DOHH2 (cell line): Measurements from ENCODE around the gene SMARCAL1.

Experiments used
- H3F3A ChIP-seq: fragments of 200-600 bp; sonication (generic), shearing (Covaris generic); 2 replicates; pipeline ENCODE4 v1.6.0; 2016; ENCODE audit warnings: antibody characterized with exemption, mild to moderate bottlenecking; ENCODE audit not compliant: control insufficient read depth, insufficient read depth
- H3K27ac ChIP-seq: fragments of 200-600 bp; sonication (generic); 2 replicates; pipeline ENCODE4 v1.5.1; 2014; ENCODE audit warnings: low read depth, mild to moderate bottlenecking, low read length, moderate library complexity
- H3K27me3 ChIP-seq: fragments of 200-600 bp; sonication (generic); 2 replicates; pipeline ENCODE4 v1.6.1; 2014; ENCODE audit warnings: mild to moderate bottlenecking, low read length, mixed read lengths; ENCODE audit not compliant: control insufficient read depth
- H3K36me3 ChIP-seq: fragments of 200-600 bp; sonication (generic); 2 replicates; pipeline ENCODE4 v1.6.1; 2014; ENCODE audit warnings: mild to moderate bottlenecking, low read length, moderate library complexity, mixed read lengths; ENCODE audit not compliant: control insufficient read depth
- H3K4me1 ChIP-seq: fragments of 200-600 bp; sonication (generic); 2 replicates; pipeline ENCODE4 v1.6.1; 2014; ENCODE audit warnings: mild to moderate bottlenecking, low read length, mixed read lengths; ENCODE audit not compliant: control insufficient read depth
- H3K4me2 ChIP-seq: fragments of 200-600 bp; sonication (generic); 2 replicates; pipeline ENCODE4 v1.6.0; 2014; ENCODE audit warnings: mild to moderate bottlenecking, low read length, moderate library complexity
- H3K4me3 ChIP-seq: fragments of 200-600 bp; sonication (generic); 2 replicates; pipeline ENCODE4 v1.5.1; 2014; ENCODE audit warnings: mild to moderate bottlenecking, low read length, mixed read lengths
- H3K79me2 ChIP-seq: fragments of 200-600 bp; sonication (generic); 2 replicates; pipeline ENCODE4 v1.6.1; 2014; ENCODE audit warnings: mild to moderate bottlenecking, low read length, mixed read lengths; ENCODE audit not compliant: control insufficient read depth
- H3K9me2 ChIP-seq: fragments of 200-600 bp; sonication (generic); replicated peaks from 2 replicates; pipeline ENCODE4 v1.6.1; 2014; ENCODE audit warnings: mild to moderate bottlenecking, low read length, mixed read lengths; ENCODE audit not compliant: control insufficient read depth
- H3K9me3 ChIP-seq: fragments of 200-600 bp; sonication (generic); 2 replicates; pipeline ENCODE4 v1.6.1; 2014; ENCODE audit warnings: antibody characterized with exemption, low read length, mixed read lengths; ENCODE audit not compliant: control insufficient read depth, insufficient read depth
- H4K20me1 ChIP-seq: fragments of 200-600 bp; sonication (generic); 2 replicates; pipeline ENCODE4 v1.6.0; 2014; ENCODE audit warnings: low read depth, mild to moderate bottlenecking, antibody characterized with exemption, low read length, moderate library complexity; ENCODE audit not compliant: control insufficient read depth, insufficient read depth
- EZH2phosphoT487 ChIP-seq: fragments of 200-600 bp; sonication (generic); IDR thresholded peaks from 2 replicates; pipeline ENCODE4 v1.6.1; 2017; ENCODE audit warnings: borderline replicate concordance, mild to moderate bottlenecking, antibody characterized with exemption, low read length, moderate library complexity, mixed read lengths
- TF ChIP-seq, protein P1 (sequence below): fragments of 200-600 bp; sonication (generic); IDR thresholded peaks from one replicate; pipeline ENCODE4 v1.5.1; 2014; ENCODE audit warnings: antibody characterized with exemption, mild to moderate bottlenecking, low read depth, low read length; ENCODE audit not compliant: poor library complexity, severe bottlenecking

Gene SMARCAL1

GRCh38 chr2:216482640-216483039 is 70.4 kb downstream of the SMARCAL1 start:
- Histone ChIP-seq H4K20me1 (no peaks in the 10 kb centered on the region), H3K4me3 (no peak overlapping the region), H3K4me1 (no peaks in the 10 kb centered on the region), H3K9me2 (no peaks in the 10 kb centered on the region), H3F3A (0 out of 2 replicates have a peak, but pooled peaks cover 4% of the 10 kb centered on the region), H3K9me3 (no peaks in the 10 kb centered on the region), H3K79me2 (no peaks in the 10 kb centered on the region), H3K36me3 (peaks cover 11% of the 10 kb centered on the region; the same call in 1 of the 2 replicates), H3K27me3 (no peaks in the 10 kb centered on the region), H3K4me2 (no peak overlapping the region), H3K27ac (no peak overlapping the region)
- TF ChIP-seq, protein P1, sequence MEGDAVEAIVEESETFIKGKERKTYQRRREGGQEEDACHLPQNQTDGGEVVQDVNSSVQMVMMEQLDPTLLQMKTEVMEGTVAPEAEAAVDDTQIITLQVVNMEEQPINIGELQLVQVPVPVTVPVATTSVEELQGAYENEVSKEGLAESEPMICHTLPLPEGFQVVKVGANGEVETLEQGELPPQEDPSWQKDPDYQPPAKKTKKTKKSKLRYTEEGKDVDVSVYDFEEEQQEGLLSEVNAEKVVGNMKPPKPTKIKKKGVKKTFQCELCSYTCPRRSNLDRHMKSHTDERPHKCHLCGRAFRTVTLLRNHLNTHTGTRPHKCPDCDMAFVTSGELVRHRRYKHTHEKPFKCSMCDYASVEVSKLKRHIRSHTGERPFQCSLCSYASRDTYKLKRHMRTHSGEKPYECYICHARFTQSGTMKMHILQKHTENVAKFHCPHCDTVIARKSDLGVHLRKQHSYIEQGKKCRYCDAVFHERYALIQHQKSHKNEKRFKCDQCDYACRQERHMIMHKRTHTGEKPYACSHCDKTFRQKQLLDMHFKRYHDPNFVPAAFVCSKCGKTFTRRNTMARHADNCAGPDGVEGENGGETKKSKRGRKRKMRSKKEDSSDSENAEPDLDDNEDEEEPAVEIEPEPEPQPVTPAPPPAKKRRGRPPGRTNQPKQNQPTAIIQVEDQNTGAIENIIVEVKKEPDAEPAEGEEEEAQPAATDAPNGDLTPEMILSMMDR = no peak
- TF ChIP-seq EZH2phosphoT487 = no peak

- H3K27ac ChIP-seq = no peak overlapping the region
- H3K4me3 ChIP-seq = no peak overlapping the region
- no peaks in the 10 kb centered on the region for H3K79me2 ChIP-seq
- H3F3A ChIP-seq = peaks cover 8% of the 10 kb centered on the region; the same call in 1 of the 2 replicates
- H3K9me3 ChIP-seq = no peaks in the 10 kb centered on the region
- H3K9me2 ChIP-seq = no peaks in the 10 kb centered on the region
- 0 out of 2 replicates have a peak, but pooled peaks cover 3% of the 10 kb centered on the region for H3K36me3 ChIP-seq
- H3K4me2 ChIP-seq = no peak overlapping the region
- no peaks in the 10 kb centered on the region for H4K20me1 ChIP-seq
- peaks cover 5% of the 10 kb centered on the region for H3K4me1 ChIP-seq
- no peaks in the 10 kb centered on the region for H3K27me3 ChIP-seq
- TF ChIP-seq, protein P1 = no peak
- no peak for TF ChIP-seq EZH2phosphoT487
These were observed 73.0 kb downstream of the SMARCAL1 start for GRCh38 chr2:216485237-216485636.

DNA sequence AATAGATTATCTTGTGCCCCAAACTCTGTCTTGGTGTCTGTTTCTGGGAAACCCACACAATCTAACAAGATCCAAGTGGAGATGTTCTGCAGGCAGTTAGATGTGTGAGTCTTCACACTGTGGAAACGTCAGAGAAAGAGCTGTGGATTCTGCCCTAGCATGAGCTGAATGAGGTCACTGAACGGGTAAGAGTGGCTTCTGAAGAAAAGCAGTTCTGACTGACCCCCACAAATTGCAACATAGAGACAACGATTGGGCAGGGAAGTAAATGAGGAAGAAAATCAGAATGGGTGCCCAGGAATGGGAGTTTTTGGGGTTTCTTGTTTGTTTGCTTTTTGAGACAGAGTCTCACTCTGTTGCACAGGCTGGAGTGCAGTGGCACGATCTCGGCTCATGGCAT is 73.5 kb downstream of the SMARCAL1 start:
- H3K9me3 ChIP-seq = no peaks in the 10 kb centered on the region
- TF ChIP-seq, protein P1 = no peak
- TF ChIP-seq EZH2phosphoT487 = no peak
- peaks cover 10% of the 10 kb centered on the region for H3K4me1 ChIP-seq
- no peaks in the 10 kb centered on the region for H3K36me3 ChIP-seq
- H3K79me2 ChIP-seq = no peaks in the 10 kb centered on the region
- no peak overlapping the region for H3K4me3 ChIP-seq
- no peaks in the 10 kb centered on the region for H3K9me2 ChIP-seq
- no peaks in the 10 kb centered on the region for H4K20me1 ChIP-seq
- peaks cover 8% of the 10 kb centered on the region; the same call in 1 of the 2 replicates for H3F3A ChIP-seq
- no peak overlapping the region for H3K27ac ChIP-seq
- H3K27me3 ChIP-seq = no peaks in the 10 kb centered on the region
- no peak overlapping the region for H3K4me2 ChIP-seq

GRCh38 chr2:216486271-216486670 is 74.0 kb downstream of the SMARCAL1 start:
- no peaks in the 10 kb centered on the region for H3K9me2 ChIP-seq
- H3K79me2 ChIP-seq = peaks cover 3% of the 10 kb centered on the region; the same call in 1 of the 2 replicates
- no peaks in the 10 kb centered on the region for H3K36me3 ChIP-seq
- peaks cover 8% of the 10 kb centered on the region for H3F3A ChIP-seq
- H3K27ac ChIP-seq = no peak overlapping the region
- peaks cover 15% of the 10 kb centered on the region for H3K4me1 ChIP-seq
- no peak overlapping the region for H3K4me2 ChIP-seq
- H3K4me3 ChIP-seq = no peak overlapping the region
- no peaks in the 10 kb centered on the region for H3K27me3 ChIP-seq
- no peaks in the 10 kb centered on the region for H3K9me3 ChIP-seq
- no peak for TF ChIP-seq EZH2phosphoT487
- TF ChIP-seq, protein P1 = no peak
- no peaks in the 10 kb centered on the region for H4K20me1 ChIP-seq
